Caco-2 (cell line): Measurements from ENCODE around the gene BEST4. TPM values are rescaled to one million over a fixed set of nuclear protein-coding genes. Genes with fewer than 3 reads are reported as not detected.
A peak's percentile ranks its signal among the peaks of the same experiment; 100 is the strongest.
"Not testable (repeated sequence)": the region's sequence is repeated elsewhere in the genome, so short reads cannot be mapped to it uniquely, and the experiment has no call there.

ENCODE experiments used
- BruUV-seq: library from RNA; stranded (reverse); fragments of 400-500 nt; replicated peaks from 2 replicates; lab custom pipeline; 2021; lab: Mats Ljungman, UMichigan
- CTCF ChIA-PET: fragments of 300-600 bp; sonication (Branson Sonifier 250); formaldehyde crosslinking; loops from one replicate; lab custom pipeline; 2022; ENCODE audit warnings: antibody characterized with exemption; lab: Charles Lee
- POLR2A ChIA-PET: fragments of 300-600 bp; sonication (Branson Sonifier 250); formaldehyde crosslinking; loops from one replicate; lab custom pipeline; 2022; ENCODE audit warnings: antibody characterized with exemption; lab: Charles Lee
- DNase-seq, 2 experiments: peaks; one replicate each; pipeline versions ENCODE4 v3.0.0 to v3.0.0-alpha.2; 2020 to 2022
- H3K27me3 ChIP-seq: replicated peaks from 2 replicates; pipeline ENCODE4 v1.6.0; 2011; ENCODE audit warnings: low read length; ENCODE audit not compliant: control insufficient read depth, insufficient read depth
- H3K36me3 ChIP-seq: 2 replicates; pipeline ENCODE4 v1.5.1; 2011; ENCODE audit warnings: low read length; ENCODE audit not compliant: control insufficient read depth, insufficient read depth
- H3K4me1 ChIP-seq: fragments of 250-450 bp; sonication (Bioruptor Pico); 2 replicates; pipeline ENCODE4 v1.5.1; 2020; ENCODE audit warnings: mild to moderate bottlenecking
- H3K4me3 ChIP-seq: 2 replicates; pipeline ENCODE4 v1.5.1; 2011; ENCODE audit warnings: low read depth, mild to moderate bottlenecking, control low read depth, low read length
- H3K9me3 ChIP-seq: fragments of 250-450 bp; sonication (Bioruptor Pico); 2 replicates; pipeline ENCODE4 v1.5.1; 2020; ENCODE audit warnings: mild to moderate bottlenecking, moderate library complexity
- H3K27ac Mint-ChIP-seq: one replicate; pipeline ENCODE4 v1.8.0; 2022; ENCODE audit warnings: mixed read lengths; ENCODE audit not compliant: unreplicated experiment
- H3K27me3 Mint-ChIP-seq: one replicate; pipeline ENCODE4 v1.8.0; 2022; ENCODE audit warnings: mixed read lengths; ENCODE audit not compliant: insufficient read depth, unreplicated experiment
- H3K36me3 Mint-ChIP-seq: one replicate; pipeline ENCODE4 v1.8.0; 2022; ENCODE audit warnings: mild to moderate bottlenecking, mixed read lengths; ENCODE audit not compliant: insufficient read depth, unreplicated experiment
- H3K4me1 Mint-ChIP-seq: one replicate; pipeline ENCODE4 v1.8.0; 2022; ENCODE audit warnings: low read depth, mixed read lengths; ENCODE audit not compliant: unreplicated experiment
- H3K4me3 Mint-ChIP-seq: one replicate; pipeline ENCODE4 v1.8.0; 2022; ENCODE audit warnings: mild to moderate bottlenecking, moderate library complexity, mixed read lengths; ENCODE audit not compliant: unreplicated experiment
- H3K9me3 Mint-ChIP-seq: one replicate; pipeline ENCODE4 v1.8.0; 2022; ENCODE audit warnings: mixed read lengths; ENCODE audit not compliant: unreplicated experiment
- intact Hi-C: fragments of 100-400 bp; cut with micrococcal nuclease; formaldehyde crosslinking; loops from one replicate; pipeline ENCODE4 v1.10.0; 2022; ENCODE audit not compliant: unreplicated experiment
- total RNA-seq: library from RNA; stranded (reverse); gene quantifications from 2 replicates; pipeline ENCODE4 v1.2.3, GENCODE V29; 2022
- TF ChIP-seq, protein P1 (sequence below), 2 experiments: fragments of 200-600 bp in 1 of 2; IDR thresholded peaks; 1 replicate in 1 of 2; 2 replicates in 1 of 2; pipeline versions ENCODE4 v1.5.1 to v1.8.0; 2011 to 2022; ENCODE audit warnings: antibody characterized with exemption in 1 of 2, control low read depth in 1 of 2, inconsistent platforms in 1 of 2, low read depth in 1 of 2, low read length in 1 of 2, mild to moderate bottlenecking in 1 of 2, moderate library complexity in 1 of 2; ENCODE audit not compliant: insufficient read depth in 1 of 2, severe bottlenecking in 1 of 2, unreplicated experiment in 1 of 2

BEST4 gene
- total RNA-seq, 1 experiment from 2014 or later: not detected

DNA sequence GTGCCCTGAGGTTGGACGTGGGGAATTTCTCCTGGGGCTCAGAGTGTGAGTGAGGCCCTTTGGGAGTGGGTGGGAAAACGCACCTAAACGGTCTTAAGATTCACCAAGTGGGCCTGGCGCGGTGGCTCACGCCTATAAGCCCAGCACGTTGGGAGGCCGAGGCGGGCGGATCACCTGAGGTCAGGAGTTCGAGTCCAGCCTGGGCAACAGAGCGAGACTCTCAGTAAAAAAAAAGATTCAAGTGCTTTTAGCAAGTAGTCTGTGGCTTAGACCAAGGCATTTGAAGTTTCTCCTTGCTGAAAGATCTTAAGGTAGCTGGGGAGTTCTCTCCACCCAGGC, 11.3 kb downstream of the BEST4 start:
- TF ChIP-seq, protein P1, sequence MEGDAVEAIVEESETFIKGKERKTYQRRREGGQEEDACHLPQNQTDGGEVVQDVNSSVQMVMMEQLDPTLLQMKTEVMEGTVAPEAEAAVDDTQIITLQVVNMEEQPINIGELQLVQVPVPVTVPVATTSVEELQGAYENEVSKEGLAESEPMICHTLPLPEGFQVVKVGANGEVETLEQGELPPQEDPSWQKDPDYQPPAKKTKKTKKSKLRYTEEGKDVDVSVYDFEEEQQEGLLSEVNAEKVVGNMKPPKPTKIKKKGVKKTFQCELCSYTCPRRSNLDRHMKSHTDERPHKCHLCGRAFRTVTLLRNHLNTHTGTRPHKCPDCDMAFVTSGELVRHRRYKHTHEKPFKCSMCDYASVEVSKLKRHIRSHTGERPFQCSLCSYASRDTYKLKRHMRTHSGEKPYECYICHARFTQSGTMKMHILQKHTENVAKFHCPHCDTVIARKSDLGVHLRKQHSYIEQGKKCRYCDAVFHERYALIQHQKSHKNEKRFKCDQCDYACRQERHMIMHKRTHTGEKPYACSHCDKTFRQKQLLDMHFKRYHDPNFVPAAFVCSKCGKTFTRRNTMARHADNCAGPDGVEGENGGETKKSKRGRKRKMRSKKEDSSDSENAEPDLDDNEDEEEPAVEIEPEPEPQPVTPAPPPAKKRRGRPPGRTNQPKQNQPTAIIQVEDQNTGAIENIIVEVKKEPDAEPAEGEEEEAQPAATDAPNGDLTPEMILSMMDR (IDR thresholded peaks at IDR 0.05; ENCODE audit: insufficient read depth in 1 of 2, low read depth in 1 of 2, low read length in 1 of 2, severe bottlenecking in 1 of 2, unreplicated experiment in 1 of 2): no peak
- POLR2A ChIA-PET: interaction anchor here (1.6 kb wide), 2 partner anchors 23 to 43 kb away, joined by 7 to 20 read pairs; partner anchors contain the start of gene PLK3
- Mint-ChIP-seq H3K9me3 (no peaks in the 10 kb centered on the region), H3K4me3 (peak overlapping the region; percentile 81), H3K36me3 (peaks cover 69% of the 10 kb centered on the region), H3K4me1 (no peaks in the 10 kb centered on the region), H3K27me3 (no peaks in the 10 kb centered on the region), H3K27ac (peak overlapping the region; percentile 81)
- intact Hi-C loops: no loop called here
- Histone ChIP-seq H3K27me3 (no peaks in the 10 kb centered on the region), H3K4me1 (peaks cover 6% of the 10 kb centered on the region), H3K4me3 (peak overlapping the region; percentile 71), H3K9me3 (no peaks in the 10 kb centered on the region), H3K36me3 (peaks cover 4% of the 10 kb centered on the region)
- no TSS peak for BruUV-seq
- DNase-seq: no peak
- CTCF ChIA-PET: interaction anchor here (1.7 kb wide), 1 partner anchor 24 kb away, joined by 5 read pairs; the partner anchor contains the start of gene PLK3

DNA sequence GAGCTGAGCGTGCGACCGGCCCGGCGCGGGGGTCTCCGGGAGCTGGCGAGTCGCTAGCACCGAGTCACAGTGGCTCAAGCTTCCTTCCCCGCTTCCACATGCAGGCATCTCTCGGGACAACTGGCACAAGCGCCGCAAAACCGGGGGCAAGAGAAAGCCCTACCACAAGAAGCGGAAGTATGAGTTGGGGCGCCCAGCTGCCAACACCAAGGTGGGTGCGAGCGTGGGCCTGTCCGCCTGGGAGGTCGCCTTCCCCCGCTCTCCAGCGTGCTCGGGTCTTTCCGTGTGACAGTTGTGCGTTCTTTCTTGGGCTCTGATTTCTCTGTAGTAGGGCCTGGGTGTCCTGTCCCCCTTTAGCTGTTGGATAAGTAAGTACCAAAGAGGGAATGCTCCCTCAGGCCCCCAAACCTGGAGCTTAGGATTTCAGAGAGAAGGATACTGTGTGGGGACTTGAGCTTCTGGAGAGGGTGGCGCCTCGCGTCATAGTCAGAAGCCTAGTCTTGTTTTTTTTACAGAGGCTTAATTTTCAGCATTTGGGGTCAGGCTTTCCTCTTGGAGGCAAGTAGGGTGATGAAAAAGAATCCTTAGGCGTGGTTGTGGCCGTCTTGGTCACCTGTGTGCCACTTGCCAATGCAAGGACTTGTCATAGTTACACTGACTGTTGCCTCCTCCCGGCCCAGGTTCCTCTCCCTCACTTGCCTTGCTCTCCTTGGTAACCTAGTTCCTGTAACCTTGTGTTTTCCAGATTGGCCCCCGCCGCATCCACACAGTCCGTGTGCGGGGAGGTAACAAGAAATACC, 11.8 kb downstream of the BEST4 start:
- Mint-ChIP-seq H3K27ac (peak overlapping the region; percentile 81), H3K27me3 (no peaks in the 10 kb centered on the region), H3K36me3 (peaks cover 64% of the 10 kb centered on the region), H3K4me3 (peak overlapping the region; percentile 81), H3K9me3 (no peaks in the 10 kb centered on the region), H3K4me1 (no peaks in the 10 kb centered on the region)
- intact Hi-C loops: no loop called here
- peak in 1 of 2 experiments; percentile 11 for DNase-seq
- BruUV-seq: TSS peak; percentile 52
- TF ChIP-seq, protein P1 (IDR thresholded peaks at IDR 0.05; ENCODE audit: insufficient read depth in 1 of 2, low read depth in 1 of 2, low read length in 1 of 2, severe bottlenecking in 1 of 2, unreplicated experiment in 1 of 2): no peak
- CTCF ChIA-PET: interaction anchor here (0.6 to 1.7 kb wide), 2 partner anchors 16 to 24 kb away, joined by 3 to 5 read pairs; partner anchors contain the start of gene PLK3
- H3K9me3 ChIP-seq: no peaks in the 10 kb centered on the region
- no peaks in the 10 kb centered on the region for H3K27me3 ChIP-seq
- H3K36me3 ChIP-seq: peaks cover 4% of the 10 kb centered on the region
- H3K4me1 ChIP-seq: peaks cover 6% of the 10 kb centered on the region
- POLR2A ChIA-PET: interaction anchor here (0.6 to 1.9 kb wide), 11 partner anchors 10 to 676 kb away, joined by 3 to 20 read pairs (median 6); partner anchors contain the start of genes BTBD19, DYNLT4, PLK3 and PTCH2
- peak overlapping the region; percentile 71 for H3K4me3 ChIP-seq

DNA sequence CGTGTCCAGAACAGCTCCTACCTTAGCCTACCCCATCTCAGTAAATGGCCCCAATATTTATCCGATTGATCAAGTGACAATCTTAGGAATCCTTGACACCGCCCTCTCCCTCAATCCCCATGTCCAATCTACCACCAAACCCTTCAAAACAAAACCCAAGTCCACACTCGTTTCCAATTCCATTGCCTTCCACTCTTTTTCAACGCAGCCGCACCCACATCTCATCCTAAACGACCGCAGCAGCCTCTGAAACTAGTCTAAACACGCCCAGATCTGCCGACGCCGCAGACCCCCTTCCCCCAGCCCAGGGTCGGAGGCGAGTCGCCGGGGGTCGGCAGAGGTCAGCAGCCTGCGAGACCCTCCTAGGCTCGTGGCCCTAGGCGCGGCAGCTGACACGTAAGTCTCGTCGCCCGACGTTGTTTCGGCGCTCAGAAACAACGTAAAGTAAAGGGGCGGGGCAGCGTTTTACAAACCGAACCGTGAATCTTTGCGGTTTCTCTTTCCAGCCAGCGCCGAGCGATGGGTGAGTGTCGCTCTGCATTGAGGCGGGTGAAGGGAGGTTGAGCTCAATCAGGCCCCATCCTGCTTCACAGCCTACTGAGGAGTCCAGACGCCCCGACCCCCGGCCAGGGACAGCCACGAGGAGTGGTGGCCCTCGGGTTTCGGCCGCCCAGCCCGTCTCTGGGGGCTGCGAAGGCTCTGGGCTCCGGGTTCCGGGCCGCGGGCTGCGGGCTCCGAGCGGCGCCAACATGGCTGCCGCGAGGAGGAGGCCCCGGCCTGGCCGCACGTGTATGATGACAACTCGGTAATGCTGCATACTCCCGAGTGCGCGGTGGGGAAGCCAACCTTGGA, 12.7 kb downstream of the BEST4 start, which contains the start of gene RPS8:
Gene RPS8 (plus strand): TSS at position 463 of the 852 bp plus-strand sequence. CDS start 57 bp downstream, at position 520.
- Mint-ChIP-seq H3K9me3 (no peaks in the 10 kb centered on the region), H3K36me3 (peaks cover 55% of the 10 kb centered on the region), H3K4me3 (peak within 1 kb of the TSS; percentile 81), H3K27ac (peak within 1 kb of the TSS; percentile 97), H3K4me1 (no peaks in the 10 kb centered on the region), H3K27me3 (no peaks in the 10 kb centered on the region)
- Histone ChIP-seq H3K27me3 (no peaks in the 10 kb centered on the region), H3K4me3 (peak within 1 kb of the TSS; percentile 71), H3K9me3 (no peaks in the 10 kb centered on the region), H3K4me1 (peaks cover 6% of the 10 kb centered on the region), H3K36me3 (peaks cover 4% of the 10 kb centered on the region)
- ChIA-PET POLR2A (interaction anchor here (0.6 to 1.9 kb wide), 14 partner anchors 11 to 1227 kb away, joined by 3 to 20 read pairs (median 6); partner anchors contain the start of genes BTBD19, DYNLT4, PLK3 and PTCH2), CTCF (interaction anchor here (0.6 to 1.7 kb wide), 3 partner anchors 17 to 1189 kb away, joined by 3 to 5 read pairs (median 3); partner anchors contain the start of gene PLK3)
- TF ChIP-seq, protein P1 (IDR thresholded peaks at IDR 0.05; ENCODE audit: insufficient read depth in 1 of 2, low read depth in 1 of 2, low read length in 1 of 2, severe bottlenecking in 1 of 2, unreplicated experiment in 1 of 2): no peak
- DNase-seq: peak; percentile 89 to 90
- BruUV-seq: no TSS peak
- intact Hi-C loops: no loop called here

- POLR2A ChIA-PET, CTCF ChIA-PET, DNase-seq, H3K27me3 Mint-ChIP-seq, H3K27me3 ChIP-seq, H3K27ac Mint-ChIP-seq, H3K4me3 ChIP-seq, H3K9me3 Mint-ChIP-seq, H3K36me3 ChIP-seq, H3K4me1 Mint-ChIP-seq, intact Hi-C loops, BruUV-seq, H3K9me3 ChIP-seq, H3K4me3 Mint-ChIP-seq, H3K4me1 ChIP-seq: not testable (repeated sequence)
- H3K36me3 Mint-ChIP-seq: peaks cover 26% of the 10 kb centered on the region
Measured at GRCh38 chr1:44766421-44766820, 21.5 kb downstream of the BEST4 start.
